Measurements from ENCODE around the gene TTC22.

The TTC22 gene

DNA sequence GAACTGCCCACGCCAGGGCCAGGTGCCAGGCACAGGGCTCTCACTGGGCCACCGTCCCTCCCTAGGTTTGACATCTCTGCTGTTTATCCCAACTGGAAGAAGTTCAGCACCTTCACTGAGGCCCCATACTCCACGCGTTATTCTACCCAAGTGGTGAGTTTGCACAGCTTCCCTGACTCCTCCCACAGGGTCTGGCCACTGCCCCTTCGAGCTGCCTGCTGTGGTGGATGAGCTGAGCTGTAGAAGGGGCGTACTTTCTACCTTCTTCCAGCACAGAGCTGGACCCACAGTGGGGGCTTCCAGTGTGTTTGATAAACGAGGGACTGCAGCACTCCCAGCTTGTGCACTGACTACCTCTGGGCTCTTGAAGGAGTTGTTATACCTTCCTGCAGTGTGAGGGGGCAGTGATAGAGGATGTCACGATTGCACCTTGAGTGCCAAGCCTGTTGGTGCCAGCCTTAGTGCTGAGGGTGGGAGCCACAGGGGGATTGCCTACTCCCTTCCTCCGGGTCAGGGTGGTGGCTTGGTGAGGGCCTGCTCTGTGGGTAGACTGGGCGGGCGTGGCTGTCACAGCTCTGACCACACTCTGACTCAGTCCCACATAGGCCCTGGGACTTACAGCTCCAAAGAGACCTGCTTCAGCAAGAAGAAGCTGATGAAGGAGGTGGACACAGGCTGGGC lies 5.9 kb upstream of the TTC22 start:
- DNase-seq = peak; percentile 55 to 62

DNA sequence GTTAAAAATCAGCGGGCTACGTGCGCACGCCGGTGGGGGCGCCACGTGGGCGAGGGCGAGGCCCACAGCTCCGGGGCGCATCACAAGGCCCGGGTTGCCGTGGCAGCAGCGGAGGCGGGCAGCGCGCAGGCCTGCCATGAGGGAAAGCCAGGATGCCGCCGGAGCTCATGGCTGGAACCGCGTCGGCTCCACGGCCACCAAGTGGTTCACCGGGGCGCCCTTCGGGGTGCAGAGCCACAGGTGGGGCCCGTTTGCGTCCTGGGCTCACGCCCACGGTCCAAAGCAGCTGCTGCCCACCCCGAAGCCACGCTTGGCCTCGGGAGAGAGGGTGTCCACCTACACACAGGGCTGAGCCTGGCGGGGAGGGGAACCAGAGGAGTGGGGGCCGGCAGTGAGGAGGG lies 4.9 kb upstream of the TTC22 start:
- DNase-seq = no peak

DNA sequence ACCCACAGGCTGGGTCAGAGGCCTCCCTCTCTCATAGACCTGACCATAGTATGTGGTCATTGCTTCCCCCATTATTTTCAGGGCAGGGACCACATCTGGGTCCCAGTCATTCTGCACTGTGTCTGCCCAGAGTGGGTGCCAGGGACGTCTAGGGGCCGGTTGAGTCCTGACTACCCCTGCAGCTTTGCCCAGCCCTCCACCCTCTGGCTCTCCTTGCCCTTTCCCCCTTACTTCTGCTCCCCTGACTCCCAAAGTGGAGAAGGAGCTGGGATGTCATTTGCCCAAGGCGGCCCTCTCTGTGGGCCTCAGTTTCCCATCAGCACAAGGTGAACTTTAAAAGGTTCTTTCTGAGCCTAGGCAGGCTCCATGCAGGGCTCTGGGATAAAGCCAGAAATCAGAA lies 4.3 kb upstream of the TTC22 start:
- DNase-seq = no peak

DNA sequence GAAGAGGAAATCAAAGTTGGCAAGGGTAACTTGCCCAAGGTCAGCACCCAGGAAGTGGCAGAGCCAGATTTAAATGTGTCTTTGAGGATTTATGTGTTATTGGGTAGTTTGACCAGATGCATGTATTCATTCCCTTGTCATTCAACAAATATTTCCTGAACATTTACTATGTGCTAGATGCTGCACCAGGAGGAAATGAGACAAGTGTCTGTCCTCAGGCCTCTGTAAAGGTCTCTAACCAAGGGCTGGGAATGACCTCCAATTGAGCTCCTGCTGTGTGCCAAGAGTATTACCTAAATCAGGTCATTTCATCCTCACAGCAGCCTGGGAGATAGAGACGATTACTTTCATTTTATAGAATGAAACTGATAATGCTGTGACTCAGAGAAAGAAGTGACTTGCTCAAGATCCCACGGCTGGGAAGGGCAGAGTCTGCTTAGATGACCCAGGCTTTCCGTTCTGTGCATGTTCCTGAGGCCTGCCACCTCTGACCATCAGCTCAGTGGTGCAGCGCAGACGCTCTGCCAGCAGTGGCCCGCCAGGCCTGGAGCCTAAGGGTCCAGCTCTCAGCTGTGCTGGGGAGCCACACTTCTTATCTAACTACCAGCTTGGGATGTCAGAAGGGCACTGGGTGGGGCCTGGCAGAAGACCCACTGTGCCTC lies 3.5 kb upstream of the TTC22 start:
- no peak for DNase-seq

DNA sequence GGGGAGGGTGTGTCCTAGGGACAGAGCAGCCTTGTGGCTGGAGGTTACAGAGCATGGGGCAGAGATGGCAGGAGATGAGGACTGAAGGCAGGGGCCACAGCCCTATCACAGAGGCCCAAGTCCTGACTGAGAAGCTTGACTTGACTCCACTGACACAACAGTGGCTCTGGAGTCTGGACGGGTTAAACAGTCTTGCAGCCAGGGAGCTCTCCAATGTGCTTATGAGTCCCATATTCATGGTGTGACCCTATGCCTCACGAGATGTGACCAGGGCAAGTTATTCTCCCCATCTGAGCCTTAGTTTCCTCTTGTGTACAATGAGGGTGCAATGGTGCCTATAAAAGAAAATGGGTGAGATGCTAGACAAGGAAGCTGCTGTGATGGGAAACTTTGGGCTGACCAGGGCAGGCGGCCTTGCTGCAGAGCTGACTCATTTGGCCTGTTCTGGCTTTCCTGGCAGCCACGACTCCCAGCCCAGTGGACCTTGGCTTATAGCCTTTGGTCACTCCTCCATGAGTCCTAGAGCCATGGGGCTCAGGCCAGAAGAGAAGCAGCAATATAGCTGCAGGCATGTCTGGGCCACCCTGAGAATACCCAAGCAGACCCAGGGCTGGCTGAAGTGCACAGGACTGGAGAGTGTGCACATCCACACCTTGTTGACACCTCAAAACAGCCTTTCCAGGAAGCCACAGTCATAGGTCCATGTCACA lies 2.8 kb upstream of the TTC22 start:
- no peak for DNase-seq

DNA sequence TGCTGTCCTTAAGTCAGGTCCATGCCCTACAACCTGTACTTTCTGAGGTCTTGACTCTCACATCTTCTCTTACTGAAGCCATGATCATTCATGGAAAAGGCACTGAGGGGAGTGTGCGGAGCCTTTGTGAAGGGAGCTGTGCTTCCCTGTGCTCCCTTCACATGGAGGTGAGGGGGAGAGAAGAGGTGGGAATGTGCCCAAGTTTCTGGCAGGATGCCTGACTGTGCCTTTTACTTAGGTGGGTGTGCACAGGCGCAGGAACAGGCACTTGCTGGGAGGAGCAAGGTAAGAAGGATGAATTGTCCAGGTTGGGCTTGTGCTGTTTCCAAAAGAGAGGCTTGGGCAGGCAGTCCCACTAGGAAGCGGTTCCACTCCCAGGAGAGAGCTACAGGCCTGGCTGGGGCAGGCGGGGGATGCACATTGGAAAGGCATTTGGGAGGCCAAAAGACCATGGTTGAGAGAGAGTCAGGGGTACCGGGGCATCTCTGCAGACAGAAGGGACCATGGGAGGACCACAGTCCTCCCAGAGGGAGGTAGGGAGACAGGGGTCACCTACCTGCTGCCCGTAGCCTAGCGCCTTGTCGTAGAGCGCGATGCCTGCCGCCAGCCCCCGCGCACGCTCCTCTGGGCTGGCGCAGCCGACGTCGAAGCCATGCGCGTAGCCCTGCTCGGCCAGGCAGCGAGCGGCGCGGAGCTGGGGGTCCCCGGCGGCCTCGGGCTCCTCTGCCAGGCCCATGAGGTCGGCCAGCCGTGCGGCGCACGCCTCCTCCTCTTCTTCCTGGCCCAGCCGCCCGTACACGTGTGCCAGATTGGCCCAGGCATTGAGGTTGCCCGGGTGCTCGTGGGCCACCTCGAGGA lies 853 bp downstream of the TTC22 start:
- no peak for DNase-seq

DNA sequence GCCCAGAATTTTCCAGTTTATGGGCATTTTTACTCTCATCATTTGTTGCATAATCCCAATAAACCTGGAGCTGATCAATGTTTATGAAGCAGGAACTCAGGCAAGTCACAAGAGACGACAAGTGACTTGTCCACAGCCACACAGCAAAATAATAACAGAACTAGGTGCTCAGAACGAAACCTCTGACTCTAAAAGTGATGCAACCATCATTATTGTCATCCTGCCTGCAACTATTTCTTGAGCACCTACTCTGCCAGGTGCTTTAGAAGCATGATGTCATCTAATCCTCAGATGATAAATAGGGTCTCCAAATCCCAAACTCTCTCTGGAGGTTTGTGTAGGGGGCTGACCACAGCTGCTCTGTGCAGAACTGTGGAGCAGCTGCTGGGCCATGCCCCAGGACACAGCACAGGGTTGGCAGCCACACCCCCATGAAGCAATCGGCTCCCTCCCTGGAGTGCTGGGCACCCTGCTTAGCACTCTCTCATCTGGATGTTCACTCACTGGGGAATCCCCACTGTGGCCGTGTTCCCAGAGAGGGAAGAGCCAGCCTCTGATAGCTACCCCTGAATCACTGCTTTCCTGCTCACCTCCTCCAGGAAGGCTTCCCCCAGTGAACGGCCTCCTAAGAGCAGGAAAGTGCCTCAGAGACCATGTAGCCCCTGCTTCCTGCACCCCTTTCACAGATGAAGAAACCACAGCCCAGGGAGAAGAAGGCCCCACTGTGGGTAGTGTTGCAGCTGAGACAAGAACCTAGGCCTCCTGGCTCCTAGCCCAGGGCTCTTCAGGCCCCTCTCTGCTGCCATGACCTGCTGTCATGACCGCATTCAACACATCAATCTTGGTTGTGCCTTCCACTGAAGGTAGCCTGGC lies 2.1 kb downstream of the TTC22 start:
- no peak for DNase-seq

DNA sequence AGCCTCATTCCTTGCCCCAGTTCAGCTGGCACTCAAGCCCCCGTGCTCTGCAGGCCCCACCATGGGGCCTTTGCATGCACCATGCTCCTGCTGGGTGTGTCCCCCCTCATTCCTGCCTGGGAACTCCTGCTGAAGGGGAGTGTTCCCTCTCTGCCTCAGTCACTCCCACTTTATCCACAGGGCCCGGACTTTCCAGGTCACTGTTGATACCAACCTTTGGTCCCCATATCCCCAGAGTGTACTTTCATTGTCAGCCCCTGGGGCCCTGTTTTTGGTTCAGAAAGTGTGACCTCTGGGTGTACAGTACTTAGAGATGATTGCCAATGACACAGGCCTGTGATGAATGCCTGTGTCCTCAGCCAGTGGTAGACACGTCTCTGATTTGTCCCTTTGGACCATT lies 2.9 kb downstream of the TTC22 start:
- no peak for DNase-seq

DNA sequence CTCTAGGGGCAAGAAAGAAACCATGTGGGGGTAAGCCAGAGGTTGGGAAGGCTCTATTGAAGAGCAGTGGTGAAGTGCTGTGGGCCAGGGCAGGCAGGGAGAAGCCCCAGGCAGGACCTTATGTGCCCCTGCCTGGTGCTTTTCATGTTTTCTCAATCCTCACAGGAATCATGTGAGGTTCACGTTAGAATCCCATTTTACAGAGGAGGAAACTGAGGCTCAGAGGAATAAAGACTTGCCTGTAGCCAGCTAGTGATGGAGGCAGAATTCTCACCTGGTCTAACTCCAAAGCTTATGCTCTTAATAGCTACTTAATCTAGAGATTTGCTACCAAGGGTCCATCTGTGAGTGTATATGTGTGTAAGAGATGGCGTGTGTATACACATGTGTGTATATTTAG lies 4.2 kb downstream of the TTC22 start:
- no peak for DNase-seq

DNA sequence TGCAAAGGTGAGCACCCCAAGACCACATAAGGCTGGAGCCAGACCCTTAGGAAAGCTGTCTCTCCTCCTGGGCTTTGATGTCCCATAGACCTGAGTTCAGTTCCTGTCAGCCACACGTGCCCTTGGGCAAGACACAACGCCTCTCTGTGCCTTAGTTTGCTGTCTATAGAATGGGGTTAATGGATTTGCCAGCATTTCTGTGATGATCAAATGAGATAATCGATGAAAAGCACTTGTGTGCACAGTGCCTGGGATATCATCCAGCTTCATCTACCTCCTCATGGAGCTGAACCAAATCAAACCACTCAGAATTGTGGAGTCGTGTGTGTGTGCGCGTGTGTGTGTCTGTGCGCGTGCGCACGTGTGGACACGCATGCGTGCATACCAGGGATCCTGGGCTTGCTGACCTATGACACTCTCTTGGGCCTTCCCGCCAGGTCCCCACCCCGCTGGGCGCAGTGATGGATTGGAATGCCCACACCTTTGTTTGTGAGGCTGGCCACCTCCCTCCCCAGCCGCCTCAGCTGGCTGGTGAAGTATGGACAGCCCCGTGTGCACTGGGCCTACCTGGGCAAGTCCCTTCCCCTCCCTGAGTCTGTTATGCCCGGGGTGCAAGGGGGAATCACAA lies 5.2 kb downstream of the TTC22 start:
- DNase-seq = no peak

DNA sequence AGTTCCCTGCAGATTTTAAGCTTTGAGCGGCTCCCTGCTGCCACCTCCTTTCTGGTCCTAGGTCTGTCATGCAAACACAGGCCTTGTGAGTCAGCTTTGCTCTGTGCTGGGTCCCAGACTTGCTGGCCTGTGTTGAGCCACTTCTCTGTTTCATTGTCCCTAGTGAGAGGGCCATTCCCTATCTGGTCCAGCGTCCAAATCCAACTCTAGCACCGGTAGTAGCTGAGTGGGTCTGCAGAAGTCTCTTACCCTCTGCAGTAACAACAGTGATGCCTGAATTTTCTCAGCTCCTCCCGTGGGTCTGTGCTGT lies 5.8 kb downstream of the TTC22 start:
- no peak for DNase-seq

DNA sequence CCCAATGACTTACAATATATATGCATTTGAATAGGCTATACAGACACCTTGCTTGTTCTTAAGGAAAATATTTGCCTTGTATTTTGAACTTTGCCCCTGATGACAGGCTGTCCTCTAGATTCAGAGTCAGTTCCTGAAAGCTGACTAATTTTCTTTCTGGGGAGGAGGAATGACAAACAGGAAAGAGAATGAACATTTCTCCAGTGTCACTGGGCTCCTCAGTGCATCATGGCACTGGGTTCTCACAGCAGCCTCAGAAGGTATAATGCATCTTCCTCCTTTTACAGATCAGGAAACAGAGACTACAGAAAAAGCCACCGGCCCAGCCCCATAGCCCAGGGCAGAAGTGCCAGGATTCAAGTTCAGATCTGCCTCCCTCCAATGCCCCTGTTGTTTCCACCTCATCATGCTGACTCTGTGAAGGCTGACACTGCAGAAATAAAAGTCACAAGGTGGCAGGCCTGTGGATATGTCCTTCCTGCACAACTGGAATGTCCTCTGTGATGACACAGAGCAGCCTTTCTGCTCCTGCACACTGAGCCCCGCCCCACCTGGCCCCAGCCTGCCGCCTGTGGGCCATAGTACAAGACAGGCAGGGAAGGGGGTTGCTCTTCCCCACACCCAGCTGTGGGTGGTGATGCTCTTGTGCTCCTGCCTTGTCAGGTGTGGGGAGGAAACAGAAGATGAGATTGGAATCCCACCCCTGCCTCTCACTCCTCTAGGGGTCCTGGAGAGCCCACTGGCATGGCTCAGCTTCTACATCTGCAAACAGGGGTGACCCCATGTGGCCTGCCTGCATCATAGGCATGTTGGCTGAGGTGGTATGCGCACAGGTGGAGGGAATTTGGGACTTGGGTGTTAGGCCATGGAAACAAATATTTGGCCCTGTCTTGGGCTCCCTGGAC lies 6.4 kb downstream of the TTC22 start:
- no peak for DNase-seq

DNA sequence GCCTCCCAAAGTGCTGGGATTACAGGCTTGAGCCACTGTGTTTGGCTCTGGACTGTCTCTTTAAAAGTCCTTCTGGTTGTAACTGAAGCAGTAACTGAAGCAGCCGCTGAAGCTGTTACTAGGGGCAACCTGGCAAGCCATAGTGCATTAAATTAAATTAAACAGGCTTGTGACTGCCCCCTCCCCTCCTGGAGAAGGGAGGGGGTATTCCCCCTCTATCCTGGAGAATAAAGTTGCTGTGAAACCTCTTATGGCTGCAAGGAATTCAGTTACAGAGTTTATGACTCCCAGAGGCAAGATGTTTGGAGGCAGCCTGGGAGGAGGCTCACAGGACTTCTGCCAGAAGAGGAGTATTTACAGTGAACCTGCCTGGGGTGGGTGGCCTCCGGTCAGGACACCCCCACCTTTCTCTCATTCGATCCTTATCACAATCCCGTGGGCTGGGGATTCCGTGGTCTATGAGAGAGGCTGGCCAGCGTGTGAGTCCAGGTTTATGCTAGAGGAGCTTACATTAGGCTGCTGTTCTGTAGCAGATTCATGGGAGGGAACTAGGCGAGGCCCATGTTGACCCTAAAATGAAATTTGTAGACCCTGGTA lies 8.3 kb downstream of the TTC22 start:
- no peak for DNase-seq

DNA sequence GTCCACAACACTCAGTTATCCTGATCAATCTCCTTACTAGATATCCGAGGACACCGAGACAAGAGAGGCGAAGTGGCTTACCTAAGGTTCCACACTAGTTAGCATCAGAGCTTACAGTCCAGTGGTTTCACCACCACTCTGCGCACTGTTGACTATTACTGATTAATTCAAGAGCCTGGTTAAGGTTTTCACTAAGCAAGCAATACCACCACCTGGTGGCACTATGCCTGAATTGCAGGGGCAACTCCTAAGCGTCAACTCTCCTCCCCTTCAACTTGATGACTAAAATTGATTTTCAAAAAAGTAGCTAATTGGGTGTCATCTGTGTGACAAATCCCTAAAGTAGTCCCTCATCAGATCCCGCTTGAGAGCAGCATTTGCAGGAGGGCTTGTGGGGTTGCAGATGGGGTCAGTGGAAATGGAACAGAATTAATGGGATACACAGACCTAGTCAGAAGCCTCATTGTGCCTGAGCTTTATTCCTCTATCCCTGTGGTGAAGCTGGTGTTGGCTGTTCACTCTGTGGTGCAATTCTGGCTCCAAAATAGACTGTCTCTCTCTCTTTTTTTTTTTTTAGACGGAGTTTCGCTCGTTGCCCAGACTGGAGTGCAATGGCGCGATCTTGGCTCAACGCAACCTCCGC lies 9.1 kb downstream of the TTC22 start:
- DNase-seq = peak; percentile 22 to 35

DNA sequence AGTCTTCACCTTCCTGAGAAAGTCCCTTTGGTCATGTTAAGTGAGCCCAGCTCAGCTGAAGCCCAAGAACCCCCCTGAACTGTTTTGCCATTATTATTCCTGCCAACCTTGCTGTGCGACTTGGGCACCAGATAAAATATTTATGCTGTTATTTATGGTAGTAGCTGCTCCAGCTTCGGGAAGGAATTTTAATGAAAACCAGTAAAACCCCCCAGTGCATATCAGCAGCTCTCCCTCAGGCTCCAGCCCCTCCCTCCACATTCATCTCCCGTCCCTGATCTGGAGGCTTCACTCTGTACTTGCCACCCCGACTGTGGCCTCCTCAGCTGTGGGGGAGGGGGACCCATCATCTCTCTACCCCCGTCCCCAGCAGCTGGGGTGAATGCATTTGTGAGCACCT lies 12.7 kb downstream of the TTC22 start:
- DNase-seq = no peak

DNA sequence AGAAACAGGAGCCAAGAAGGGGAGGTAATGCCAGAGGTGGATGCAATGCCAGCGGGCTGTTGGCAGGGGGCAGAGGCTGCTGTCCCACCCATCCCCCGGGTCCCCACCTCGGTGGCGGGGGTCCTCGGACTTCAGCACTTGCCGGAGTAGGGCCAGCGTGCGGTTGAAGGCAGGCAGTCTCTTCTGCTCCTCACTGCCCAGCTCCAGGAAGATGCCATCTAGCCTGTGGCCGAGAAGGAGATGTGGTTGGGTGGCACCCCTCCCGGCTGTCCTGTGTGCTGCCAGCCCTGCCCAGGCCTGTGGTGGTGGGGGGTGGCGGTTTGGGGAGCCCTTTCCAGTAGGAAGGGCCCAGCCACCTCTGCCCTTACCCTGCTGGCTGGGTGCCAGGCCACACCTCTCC lies 13.5 kb downstream of the TTC22 start:
- DNase-seq = no peak

DNA sequence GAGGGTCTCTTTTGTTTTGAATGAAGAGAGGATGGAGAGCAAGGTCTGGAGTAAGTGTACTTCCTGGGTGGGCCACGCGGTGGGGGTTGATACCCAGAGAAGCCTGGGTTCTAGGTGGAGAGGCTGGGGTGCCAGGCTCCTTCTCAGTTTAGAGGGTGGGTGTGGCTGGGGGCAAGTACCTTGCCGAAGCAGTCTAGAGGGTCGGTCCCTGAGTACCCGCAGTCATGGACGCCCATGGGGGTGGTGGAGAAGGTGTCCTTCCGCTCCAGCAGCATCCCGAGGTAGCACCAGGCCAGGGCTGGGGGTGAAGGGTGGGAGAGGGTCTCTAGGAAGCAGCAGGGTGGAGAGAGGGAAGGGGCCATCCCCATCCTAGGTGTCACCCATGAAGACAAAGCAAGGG lies 14.3 kb downstream of the TTC22 start:
- DNase-seq = no peak

DNA sequence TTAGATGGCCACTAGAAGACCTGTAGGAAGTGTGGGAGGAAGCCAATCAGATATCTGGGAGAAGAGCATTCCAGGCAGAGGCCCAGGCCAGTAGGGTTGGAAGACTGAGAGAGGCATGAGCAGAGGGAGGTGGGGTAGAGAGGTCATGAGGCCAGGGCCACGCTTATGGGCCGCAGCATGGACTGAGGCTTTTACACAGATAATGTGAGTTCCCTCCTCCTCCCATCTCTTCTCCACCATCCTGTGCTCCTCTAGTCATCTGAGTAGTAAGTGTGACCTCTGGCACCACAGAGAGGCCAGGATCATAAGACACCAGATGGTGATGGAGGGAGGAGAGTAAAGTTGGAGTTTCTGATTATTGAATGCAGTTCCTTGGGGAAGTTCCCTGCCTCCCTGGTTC lies 17.1 kb downstream of the TTC22 start:
- no peak for DNase-seq

DNA sequence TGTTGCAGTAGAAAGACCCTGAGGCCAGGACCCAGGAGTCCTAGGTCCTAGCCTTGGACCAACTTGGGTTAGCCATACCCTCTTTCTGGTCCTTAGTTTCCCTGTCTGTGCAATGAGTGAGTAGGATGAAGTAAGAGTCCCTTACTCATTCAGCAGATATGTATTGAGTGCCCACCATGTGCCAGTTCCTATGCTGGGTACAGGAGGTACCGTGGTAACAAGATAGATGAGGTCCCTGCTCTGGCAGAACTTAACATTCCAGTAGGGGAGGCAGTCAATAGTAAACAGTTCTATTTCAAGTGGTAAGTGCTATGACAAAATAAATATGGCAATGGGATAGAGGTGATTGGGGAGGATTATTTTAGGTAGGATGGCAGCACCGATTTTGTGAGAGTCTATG lies 18.5 kb downstream of the TTC22 start:
- DNase-seq = no peak

DNA sequence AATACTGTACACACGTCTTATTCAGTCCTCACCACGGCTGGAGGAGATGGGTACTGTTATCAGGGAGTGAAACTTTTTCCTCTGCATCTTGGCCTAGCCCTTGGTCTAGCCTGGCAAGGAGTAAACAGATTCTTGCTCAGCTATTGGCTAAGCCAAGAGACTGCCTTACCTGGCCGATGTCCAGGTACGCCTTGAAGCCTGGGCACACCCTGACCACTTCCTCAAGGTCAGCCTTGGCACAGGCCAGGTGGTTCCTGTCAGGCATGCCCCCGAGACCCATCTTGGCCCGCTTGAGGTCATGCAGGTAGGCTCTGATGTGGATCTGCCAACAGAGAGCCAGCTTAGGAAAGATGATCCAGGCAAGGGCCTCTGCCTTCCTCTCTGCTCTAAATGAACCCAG lies 19.0 kb downstream of the TTC22 start:
- DNase-seq = no peak

Data from CD4-positive, alpha-beta T cell treated with Interleukin-1 beta for 1 hour (primary cell).